ENCODE measurements around the gene CPXM1. TPM values are rescaled to one million over a fixed set of nuclear protein-coding genes. Genes with fewer than 3 reads are reported as not detected.

Gene CPXM1
- polyA plus RNA-seq, 1 experiment = 9.0 TPM

DNA sequence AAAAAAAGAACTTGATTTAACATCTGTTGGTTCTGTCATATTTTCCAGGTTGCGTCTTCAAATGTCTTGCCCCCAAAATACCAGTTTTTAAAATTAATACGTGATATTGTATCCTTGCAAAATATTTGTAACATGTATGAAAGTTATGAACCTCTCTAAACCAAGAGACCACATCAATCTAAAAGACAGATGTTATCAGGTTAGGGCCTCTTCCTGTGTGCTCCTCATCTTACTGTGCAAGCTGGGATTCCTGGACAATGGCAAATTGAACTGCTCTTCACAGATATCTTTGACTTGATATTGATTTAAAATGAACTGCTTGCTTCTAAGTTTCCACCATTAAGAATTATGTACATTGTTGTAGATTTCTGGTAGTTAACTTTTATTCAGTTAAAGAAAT lies 25.3 kb upstream of the CPXM1 start:
- CTCF ChIA-PET = no interaction called here
- Histone ChIP-seq H3K27me3 (ENCODE audit: control insufficient read depth, insufficient read depth, low read length) (peaks cover 6% of the 10 kb centered on the region), H3K27ac (ENCODE audit: low read depth, low read length) (no peak overlapping the region), H3K9me3 (ENCODE audit: control insufficient read depth, insufficient read depth, low read length) (no peaks in the 10 kb centered on the region; the same call in 1 of the 2 replicates), H3K4me3 (ENCODE audit: low read depth, low read length) (no peak overlapping the region)
- POLR2A ChIA-PET = no interaction called here
- no peak for DNase-seq (ENCODE audit: low read depth, low spot score)
- TF ChIP-seq, protein P1, sequence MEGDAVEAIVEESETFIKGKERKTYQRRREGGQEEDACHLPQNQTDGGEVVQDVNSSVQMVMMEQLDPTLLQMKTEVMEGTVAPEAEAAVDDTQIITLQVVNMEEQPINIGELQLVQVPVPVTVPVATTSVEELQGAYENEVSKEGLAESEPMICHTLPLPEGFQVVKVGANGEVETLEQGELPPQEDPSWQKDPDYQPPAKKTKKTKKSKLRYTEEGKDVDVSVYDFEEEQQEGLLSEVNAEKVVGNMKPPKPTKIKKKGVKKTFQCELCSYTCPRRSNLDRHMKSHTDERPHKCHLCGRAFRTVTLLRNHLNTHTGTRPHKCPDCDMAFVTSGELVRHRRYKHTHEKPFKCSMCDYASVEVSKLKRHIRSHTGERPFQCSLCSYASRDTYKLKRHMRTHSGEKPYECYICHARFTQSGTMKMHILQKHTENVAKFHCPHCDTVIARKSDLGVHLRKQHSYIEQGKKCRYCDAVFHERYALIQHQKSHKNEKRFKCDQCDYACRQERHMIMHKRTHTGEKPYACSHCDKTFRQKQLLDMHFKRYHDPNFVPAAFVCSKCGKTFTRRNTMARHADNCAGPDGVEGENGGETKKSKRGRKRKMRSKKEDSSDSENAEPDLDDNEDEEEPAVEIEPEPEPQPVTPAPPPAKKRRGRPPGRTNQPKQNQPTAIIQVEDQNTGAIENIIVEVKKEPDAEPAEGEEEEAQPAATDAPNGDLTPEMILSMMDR (IDR thresholded peaks at IDR 0.05; ENCODE audit: low read depth, low read length) = no peak

DNA sequence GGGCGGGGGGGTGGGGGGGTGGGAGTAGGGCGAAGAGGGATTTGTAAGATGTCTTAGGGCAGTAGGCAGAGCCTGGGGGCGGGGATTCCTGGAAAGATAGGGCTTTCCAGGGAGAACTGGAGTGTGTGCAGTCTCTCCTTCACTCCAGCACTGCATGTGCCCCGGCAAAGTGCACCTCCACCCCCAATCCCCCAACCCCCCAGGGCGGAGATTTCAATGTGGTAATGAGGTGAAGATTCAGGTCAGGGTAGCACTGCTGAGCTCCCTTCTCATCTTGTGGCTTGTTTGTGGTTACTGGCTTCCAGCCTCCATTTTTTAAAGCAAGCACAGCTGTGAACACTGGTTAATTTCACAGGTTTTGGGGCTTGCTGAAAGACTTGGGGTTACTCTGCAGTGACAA lies 21.6 kb upstream of the CPXM1 start:
- peaks cover 6% of the 10 kb centered on the region for H3K27me3 ChIP-seq (ENCODE audit: control insufficient read depth, insufficient read depth, low read length)
- ChIA-PET CTCF (interaction anchor here (0.6 kb wide), 1 partner anchor 123 kb away, joined by 3 read pairs; no protein-coding TSS in a partner anchor), POLR2A (interaction anchor here (1.2 kb wide), 1 partner anchor 10 kb away, joined by 7 read pairs; no protein-coding TSS in a partner anchor)
- no peaks in the 10 kb centered on the region; the same call in 1 of the 2 replicates for H3K9me3 ChIP-seq (ENCODE audit: control insufficient read depth, insufficient read depth, low read length)
- TF ChIP-seq, protein P1 (IDR thresholded peaks at IDR 0.05; ENCODE audit: low read depth, low read length) = no peak
- no peak overlapping the region for H3K27ac ChIP-seq (ENCODE audit: low read depth, low read length)
- H3K4me3 ChIP-seq (ENCODE audit: low read depth, low read length) = no peak overlapping the region
- DNase-seq (ENCODE audit: low read depth, low spot score) = no peak

DNA sequence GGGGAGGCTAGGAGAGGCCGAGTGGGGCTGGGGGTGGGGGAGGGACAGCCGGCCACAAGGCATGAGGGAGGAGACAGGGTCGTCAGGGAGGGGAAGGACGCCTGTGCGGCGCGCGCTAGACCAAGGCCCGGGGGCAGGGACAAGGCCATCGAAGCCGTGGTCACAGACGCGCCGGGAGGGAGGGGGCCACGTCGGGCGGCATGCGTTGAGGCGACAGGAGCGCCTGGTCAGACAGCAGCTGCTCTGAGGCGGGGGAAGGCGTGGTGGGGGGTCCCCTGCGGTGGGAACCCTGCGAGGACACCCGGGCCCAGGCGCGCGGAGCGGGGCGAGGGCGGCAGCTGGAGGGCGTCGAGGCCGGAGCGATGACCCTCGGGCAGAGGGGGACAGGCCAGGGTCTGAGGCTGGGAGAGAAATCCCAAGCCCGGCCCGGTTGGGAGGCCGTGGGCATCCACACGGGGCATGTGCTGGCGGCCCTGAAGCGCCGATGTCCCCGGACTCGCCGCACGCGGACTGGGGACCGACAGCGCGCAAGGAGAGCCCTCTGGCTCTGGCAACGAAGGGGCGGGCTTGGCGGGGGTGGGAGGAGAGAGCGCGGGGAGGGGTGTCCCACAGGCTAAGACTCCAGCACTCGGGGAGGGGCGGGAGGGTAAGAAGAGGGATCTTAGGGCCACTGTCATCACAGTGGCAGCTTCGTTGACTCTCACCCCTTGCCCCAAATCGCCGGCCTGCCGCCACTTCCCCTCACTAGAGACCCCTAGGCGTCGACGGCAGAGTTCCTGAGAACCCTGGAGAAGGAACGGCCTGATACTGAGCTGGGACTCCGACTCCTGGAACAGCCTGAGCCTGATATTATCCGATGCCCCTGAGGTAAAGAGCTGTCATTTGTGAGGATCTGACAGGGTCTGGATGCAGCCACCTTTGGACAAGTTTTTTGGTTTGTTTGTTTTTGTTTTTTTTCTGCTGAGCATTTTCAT lies 20.8 kb upstream of the CPXM1 start:
- H3K27me3 ChIP-seq (ENCODE audit: control insufficient read depth, insufficient read depth, low read length) = peaks cover 6% of the 10 kb centered on the region
- H3K27ac ChIP-seq (ENCODE audit: low read depth, low read length) = no peak overlapping the region
- DNase-seq (ENCODE audit: low read depth, low spot score) = no peak
- H3K9me3 ChIP-seq (ENCODE audit: control insufficient read depth, insufficient read depth, low read length) = no peaks in the 10 kb centered on the region; the same call in 1 of the 2 replicates
- ChIA-PET POLR2A (interaction anchor here (0.8 to 1.2 kb wide), 2 partner anchors 10 to 11 kb away, joined by 3 to 7 read pairs; no protein-coding TSS in a partner anchor), CTCF (interaction anchor here (0.6 kb wide), 1 partner anchor 122 kb away, joined by 3 read pairs; no protein-coding TSS in a partner anchor)
- no peak overlapping the region for H3K4me3 ChIP-seq (ENCODE audit: low read depth, low read length)
- TF ChIP-seq, protein P1 (IDR thresholded peaks at IDR 0.05; ENCODE audit: low read depth, low read length) = no peak

DNA sequence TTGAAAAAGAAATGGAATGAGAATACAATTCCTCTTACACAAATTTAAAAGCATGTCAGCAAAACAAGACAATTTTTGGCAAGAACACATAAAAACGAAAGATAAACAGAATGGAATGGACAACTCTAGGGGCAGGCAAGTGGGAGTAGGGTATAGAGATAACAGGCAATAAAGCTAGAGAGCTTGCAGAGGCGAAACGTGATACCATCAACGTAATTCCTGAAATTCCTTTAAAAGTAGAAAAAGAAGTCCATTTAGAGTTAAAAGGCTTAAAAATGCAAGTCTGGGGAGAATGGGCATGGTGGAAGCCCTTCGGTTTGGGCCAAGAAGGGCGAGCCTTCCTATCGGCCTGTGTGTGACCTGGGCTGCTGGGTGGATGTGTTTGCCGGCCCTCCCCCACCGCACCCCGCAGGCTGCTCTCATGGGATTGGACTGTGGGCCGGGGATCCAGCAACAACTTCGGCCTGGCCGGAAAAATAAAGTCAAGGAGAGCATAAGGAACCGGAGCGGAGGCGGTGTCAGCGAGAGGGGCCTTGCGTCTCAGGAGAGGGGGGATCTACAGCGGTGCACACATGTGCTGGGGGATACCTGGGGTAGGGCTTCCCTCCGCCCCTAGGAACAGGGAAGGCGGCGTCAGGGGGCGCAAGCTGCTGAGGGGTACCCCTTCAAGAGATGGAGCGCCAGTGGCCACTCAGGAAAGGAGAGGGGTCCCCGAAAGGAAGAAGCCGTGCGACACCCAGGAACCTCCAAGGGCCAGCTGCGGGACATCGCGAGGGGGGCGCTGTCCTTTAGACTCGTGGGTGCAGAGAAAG lies 19.9 kb upstream of the CPXM1 start:
- ChIA-PET POLR2A (interaction anchor here (0.8 kb wide), 1 partner anchor 58 kb away, joined by 8 read pairs; no protein-coding TSS in a partner anchor), CTCF (interaction anchor here (1.0 kb wide), 1 partner anchor 24 kb away, joined by 3 read pairs; no protein-coding TSS in a partner anchor)
- peaks cover 6% of the 10 kb centered on the region for H3K27me3 ChIP-seq (ENCODE audit: control insufficient read depth, insufficient read depth, low read length)
- H3K9me3 ChIP-seq (ENCODE audit: control insufficient read depth, insufficient read depth, low read length) = no peaks in the 10 kb centered on the region; the same call in 1 of the 2 replicates
- H3K4me3 ChIP-seq (ENCODE audit: low read depth, low read length) = peak overlapping the region; percentile 20; the same call in 1 of the 2 replicates
- TF ChIP-seq, protein P1 (IDR thresholded peaks at IDR 0.05; ENCODE audit: low read depth, low read length) = no peak
- peak overlapping the region; percentile 70 for H3K27ac ChIP-seq (ENCODE audit: low read depth, low read length)
- DNase-seq (ENCODE audit: low read depth, low spot score) = no peak
